Stimulated activated CD4-positive, alpha-beta T cell treated with anti-CD3 and anti-CD28 coated beads, TNF-alpha, amount 100 ng/mL, for 1 hour (primary cell): Measurements from ENCODE around the gene DYNLT2.

ENCODE experiments used
- DNase-seq, 3 donors: peaks; one replicate each; pipeline ENCODE4 v3.0.0-alpha.2; 2020; ENCODE audit warnings: low read depth in 3 of 3, low spot score in 1 of 3

DYNLT2 gene, protein sequence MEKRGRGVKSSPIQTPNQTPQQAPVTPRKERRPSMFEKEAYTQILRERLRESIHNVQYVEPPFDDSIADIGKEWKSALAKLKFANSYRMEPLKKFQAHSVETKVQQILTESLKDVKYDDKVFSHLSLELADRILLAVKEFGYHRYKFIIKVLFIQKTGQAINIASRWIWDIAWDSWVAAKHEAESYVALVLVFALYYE

DNA sequence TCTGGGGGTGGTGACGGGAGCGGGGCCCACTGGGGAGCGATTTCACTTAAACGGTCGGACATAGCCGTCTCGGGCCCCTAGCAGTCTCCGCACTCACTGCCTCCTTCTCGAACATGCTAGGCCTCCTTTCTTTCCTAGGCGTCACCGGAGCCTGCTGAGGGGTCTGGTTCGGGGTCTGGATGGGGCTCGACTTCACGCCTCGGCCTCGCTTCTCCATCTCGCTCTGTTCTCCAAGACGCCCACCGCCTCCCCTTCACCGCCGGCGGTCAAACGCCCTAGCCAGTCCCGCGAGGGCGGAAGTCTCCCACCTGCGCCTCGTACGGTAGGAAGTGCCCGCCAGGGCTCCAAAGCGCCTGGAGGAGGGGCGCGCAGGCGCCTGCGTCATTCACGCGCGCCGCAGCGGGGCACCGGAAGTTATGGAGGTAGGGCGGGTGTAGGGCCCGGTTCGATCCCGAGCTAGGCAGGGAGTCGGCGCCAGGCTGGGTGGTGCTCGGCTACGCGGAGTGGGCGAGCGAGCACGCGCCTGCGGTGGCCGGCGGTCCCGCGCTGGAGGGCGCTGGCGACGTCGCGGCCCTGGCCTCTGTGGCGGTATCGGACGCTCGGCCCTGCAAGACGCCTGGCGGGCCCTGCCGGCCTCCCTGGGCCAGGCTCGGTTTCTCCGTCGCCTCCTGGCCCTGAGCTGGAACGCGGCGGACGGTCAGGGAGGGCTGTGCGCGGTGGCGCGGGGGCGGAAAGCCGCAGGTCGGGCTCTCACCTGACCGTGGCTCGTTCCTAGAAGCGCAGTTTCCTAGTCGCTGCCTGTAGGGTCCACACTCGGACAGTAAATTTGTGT, at the start of gene DYNLT2, which contains the start of gene ERMARD:
Gene DYNLT2, minus strand, starts transcription at position 331 of the 832 bp plus-strand sequence. Its CDS starts 114 bp downstream, at position 217.
Gene ERMARD, plus strand, starts transcription at position 381 of the 832 bp plus-strand sequence. Its CDS starts 36 bp downstream, at position 417.
- peak; percentile 67 to 91 (median 87) for DNase-seq

DNA sequence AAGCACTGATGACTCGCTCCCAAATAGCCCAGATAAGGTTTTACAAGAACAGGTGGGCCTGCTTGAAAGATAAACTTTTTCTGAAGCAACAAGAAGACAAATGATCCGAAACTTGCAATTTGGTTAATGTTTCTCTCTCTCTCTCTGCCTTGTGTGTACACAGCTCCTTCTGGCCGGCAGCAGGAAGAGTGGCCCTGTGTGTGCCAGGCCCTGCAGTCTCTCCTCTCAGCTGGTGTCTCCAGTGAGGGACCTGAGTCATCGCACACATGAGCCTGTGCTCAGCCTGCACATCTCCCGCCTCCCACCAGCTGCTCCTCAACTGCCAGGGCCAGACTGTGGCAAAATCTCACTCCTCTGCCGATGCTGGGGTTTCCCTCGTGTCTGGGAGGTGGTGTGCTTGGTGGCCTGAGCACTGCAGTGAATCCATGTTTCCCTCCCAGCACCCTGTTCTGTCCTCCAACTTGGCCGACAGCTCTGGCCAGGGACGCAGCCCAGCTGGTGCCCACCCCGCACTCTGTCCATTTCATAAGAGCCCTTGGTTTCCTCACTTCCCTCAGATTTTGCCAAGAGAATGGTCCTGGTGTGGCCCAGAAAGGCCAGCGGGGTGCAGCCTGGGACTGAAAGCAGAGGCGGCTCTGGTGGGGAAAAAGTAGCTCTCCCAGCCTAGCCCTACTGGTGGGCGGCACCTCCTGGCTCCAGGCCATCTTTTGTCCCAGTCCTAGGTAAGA, 49.5 kb upstream of the DYNLT2 start:
- no peak for DNase-seq

DNA sequence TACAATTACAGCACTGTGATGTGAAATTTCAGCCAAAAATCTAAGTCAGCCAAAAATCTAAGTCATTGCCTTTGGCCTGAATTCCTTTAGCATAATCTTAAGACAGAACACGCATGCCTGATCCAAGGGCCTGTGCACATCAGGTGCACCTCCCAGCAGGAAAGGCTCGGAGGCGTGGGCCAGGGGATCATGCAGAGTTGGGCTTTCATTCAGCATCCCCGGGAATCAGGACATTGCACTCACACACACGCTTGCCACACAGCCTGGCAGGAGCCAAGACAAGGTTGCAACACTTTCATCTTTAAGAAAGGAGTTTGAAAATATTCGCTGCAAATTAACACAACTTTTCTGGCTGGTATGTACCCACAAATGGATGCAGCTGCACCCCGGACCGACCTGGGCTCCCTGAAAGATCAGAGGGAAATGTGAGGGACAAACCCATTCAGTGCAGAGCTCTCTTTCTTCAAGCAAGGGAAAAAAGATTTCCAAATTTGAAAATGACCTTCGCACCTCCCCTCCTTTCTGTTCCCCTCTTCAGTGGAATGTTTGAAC, 48.8 kb upstream of the DYNLT2 start:
- DNase-seq, result no peak

DNA sequence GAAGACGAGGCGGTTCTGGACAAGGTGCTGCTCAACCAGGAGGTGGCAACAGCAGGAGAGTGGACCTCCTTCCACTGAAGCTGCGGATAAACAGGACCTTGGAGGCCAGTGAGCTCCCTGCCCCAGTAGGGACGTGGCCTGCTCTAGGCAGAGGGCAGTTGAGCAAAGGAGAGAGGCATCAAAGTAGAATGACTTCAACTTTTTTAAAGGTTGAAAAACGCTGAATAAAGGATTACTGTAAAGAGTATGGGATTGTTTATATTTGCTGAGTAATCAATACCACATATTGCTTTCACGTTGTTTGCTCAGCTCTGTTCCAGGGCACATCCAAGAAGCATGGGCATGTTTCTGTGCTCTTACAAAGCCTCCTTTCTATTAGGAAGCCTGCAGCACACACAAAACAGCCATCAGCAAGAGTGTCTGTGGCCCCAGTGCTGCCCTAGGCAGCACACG, 48.1 kb upstream of the DYNLT2 start:
- DNase-seq, result no peak

DNA sequence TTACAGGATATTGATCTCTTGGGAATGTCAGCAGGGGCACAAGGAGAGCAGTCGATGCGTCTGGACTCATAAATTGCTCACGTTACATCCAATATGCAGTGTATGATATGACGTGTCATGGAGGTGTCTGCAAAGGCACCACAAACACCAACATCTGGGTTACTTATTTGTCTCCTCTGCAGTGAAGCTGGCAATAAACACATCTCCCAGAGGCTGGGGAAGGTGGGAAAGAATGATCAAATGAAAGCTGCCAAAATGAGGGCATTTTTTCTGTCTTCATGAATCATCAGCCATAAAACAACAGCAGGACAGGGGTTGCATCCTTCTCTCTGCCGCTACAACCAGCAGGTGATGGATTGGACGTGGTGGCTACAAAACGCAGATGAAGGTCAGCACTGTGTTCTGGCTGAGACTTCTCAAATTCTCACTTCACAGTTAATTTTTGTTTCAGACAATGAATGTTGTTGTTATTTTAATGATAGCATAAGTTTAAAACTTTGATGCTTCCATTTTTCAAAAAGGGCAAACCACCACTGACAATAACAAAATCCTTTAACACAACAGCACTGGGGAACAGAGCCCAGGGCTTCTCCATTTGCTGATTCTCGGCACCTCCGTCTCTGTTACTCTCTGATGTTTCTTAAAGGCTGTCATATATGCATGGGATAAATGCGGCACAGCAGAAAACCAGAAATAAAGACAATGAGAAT, 47.5 kb upstream of the DYNLT2 start:
- DNase-seq, result no peak

DNA sequence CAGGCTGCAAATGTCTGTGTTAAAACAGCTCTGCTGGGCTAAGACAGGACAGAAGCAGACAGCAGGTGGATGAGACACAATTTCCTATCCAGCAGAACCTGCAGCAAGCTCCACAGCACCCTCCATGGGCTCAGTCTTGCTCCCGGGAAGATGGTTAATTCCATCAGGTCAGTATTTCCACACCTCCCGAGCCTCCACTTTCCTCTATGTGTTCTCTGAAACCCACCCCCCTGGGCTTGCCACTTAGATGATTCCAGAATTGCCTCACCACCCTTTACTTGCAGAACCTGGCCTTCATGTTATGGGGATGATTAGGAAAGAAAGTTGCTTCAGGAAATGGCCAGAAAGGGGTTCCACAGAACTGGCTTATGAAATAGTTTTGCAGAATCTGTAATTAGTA, 43.8 kb upstream of the DYNLT2 start:
- no peak for DNase-seq

DNA sequence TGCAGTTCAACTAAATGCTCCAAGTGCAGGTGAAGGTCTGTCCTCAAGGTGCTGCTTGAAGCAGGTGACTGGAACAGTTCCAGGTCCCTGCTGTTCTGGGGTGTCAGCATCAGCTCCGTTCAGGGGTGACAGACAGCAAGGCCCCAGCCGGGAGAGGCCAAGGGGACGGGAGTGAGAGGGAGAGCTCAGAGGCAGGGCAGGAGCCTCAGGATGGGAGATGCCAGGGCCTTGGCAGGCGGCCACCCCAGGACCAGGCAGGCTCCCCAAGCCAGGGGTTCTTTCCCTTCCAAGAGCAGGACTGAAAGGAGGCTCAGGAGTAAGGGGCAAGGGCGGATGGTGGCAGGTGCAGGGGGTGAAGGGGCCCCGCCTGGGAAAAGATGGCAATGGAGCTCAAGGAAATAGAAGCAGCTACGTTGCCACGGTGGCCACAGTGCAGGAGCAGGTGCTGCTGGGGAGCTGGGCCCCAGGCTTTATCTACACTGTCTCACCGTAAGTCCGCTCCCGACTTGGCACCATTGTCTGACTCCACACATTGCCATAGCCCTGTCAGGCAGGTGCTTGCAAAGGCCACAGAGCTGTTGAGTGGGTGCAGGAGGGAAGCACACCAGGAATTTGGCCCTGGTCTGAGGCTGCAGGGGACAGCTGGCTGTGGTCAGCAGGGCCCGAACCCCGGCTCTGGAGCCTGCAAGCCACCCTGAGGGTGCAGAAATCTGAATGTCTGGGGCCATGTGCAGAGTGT, 43.1 kb upstream of the DYNLT2 start:
- no peak for DNase-seq

DNA sequence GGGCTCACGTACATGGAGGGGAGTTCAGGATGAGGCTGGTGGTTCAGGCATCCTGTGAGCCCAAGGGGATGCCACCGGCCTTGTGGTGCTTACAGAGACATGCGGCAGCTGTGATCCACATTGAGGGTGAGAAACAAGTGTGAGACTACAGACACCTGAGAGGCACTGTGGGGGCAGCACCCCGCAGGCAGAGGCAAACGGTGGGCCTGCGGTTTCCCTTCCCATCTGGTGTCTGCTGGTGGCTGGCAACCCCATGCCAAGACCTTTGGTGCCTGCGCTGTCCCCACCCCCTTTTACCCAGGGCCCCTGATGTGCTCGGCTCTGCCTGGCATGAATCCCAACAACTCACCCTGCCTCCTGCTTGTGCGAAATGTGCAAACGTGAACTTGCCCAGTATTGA, 42.0 kb upstream of the DYNLT2 start:
- no peak for DNase-seq

DNA sequence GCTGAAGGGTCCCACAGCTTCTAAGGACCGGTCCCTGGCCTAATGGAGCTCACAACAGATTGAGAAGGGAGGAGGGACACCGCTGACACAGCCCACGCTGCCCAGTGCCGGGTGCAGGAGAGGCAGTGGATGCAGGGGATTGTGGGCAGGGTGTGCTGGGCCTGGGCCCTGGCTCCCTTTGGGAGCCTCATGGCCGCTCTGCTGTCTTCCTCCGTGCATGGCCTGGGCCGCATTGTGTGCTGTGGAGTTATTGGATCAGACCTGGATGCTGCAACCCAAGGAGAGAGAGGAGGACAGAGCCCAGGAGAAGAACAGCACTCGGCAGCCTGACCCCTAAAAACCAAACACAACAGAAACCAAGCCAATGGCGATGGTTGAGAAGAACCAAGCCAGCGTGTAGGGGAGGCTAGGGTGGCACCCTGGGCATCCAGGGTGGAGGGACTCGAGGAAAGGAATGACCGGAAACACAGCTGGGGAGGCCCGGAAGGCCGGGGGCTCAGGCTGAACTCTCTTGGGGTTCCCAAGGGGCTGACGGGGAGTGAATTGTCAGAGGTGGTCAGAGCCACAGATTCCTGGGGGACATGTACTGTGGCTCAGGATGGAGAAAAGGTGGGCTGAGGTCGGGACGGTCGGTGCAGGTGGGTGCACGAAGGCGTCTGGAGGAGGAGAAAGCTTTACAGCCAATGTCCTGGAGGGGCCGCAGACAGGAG, 41.1 kb upstream of the DYNLT2 start:
- no peak for DNase-seq

DNA sequence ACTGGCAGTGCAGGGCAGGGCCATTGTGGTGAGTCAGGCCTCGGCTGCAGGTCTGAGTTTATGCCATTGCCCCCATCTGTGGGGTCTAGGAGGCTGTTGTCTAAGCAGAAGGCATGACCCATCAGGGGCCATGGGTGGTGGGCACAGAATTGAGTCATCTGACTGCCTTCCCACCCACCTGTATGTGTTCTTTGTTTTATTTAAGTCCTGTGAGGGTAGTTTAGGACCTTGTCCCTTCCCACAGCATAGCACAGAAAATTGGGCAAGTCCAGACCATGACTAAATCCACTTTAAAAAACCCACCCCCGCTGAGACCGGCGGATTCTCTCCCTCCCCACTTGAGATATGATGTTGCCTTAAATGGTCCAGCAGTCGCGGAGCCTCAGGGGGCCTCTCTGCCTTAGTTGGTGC, 40.4 kb upstream of the DYNLT2 start:
- no peak for DNase-seq

DNA sequence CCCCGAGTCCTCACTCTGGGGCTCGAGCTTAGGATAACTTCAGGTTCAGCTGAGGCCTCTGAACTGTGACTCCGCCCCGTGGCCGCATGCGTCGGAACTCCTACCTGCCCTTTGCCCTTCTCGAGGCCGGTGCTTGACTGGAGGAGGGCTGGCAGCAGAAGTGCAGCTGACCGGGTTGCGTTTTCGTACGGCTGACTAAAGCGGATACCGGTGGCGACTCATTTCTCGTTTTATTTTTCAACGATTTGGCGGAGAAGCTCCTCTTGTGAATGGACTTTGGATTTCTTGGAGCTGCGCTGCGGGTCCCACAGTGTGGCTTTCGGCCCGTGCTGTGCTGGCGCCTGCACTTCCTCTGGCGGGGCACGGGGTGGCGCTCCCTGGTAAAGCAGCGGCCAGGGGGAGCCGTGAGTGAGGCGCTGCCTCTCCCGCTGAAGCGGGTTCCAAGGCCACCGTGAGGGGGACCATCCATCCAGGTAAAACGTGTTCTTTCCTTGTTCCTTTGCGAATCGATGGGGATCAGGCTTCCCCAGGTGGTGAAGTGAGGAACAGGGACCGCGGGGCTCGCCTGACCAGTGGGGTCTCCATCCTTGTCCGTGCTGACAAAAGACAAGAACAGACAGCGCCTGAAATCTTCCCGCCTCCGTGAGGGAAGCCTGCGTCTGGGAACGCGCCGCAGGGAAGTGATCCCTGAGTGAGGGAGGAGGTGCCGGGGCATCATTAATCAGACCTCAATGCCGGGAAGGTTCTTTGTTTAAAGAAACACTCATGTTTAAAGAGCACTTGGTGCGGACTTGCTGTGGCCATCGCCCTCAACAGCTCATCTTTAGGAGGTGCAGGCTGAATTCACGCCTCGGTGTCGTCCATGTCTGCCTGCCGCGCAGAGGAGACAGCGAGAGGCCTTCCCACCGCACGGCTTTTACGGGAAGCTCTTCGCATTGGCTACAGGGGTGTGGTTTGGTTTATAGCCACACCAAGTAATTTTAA, 38.9 kb upstream of the DYNLT2 start:
- peak; percentile 35 to 64 (median 39) for DNase-seq

DNA sequence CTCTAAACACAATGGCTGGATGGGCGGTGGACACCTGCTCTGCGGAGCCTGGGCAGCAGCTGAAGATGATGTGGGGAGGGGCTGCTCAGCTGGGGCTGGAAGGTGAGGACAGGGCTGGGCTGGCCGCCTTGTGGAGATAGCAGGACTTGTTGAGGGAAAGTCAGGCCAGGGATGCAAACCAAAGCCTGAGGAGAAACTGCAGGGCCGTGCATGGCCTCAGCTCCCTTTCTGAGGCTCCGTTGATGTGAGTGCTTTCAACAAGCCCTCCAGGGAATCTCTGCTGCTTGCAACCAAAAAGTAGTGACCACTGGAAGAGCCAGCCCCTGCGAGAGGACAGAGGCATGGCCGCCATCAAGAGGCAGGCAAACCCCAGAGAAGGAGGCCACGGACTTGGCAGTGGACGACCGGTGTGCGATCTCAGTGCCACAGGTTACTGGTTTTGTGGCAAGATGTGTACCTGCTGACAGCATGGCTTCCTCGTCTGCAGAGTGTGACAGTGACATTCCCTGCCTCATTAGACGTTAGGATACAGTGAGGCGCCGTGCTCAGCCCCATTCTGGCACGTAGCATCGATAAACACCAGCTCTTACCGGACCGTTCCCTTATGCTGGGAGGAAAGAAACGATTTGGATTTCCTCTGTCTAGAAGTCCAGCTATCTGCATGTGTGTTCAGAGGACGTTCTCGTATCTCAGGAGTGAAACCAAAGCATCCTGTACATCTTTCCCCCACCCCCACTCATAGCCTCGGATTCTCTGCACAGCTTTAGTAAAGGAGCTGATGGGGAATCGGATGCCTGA, 38.0 kb upstream of the DYNLT2 start:
- no peak for DNase-seq

DNA sequence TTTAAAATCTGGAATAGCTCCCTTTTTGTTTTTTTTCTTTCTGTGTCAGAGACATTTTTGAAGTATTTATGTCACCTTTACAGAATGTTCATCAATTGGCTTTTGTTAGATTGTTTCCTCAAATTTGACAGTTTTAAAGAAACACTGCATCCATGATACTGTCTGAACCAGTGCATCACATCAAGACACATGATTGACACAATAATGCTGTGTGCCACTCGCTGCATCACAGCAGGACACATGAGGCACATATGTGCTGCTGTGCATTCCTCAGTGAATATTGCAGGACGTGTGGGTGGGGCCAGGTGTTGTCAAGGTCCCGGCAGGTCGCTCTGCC, 37.4 kb upstream of the DYNLT2 start:
- DNase-seq, result no peak

DNA sequence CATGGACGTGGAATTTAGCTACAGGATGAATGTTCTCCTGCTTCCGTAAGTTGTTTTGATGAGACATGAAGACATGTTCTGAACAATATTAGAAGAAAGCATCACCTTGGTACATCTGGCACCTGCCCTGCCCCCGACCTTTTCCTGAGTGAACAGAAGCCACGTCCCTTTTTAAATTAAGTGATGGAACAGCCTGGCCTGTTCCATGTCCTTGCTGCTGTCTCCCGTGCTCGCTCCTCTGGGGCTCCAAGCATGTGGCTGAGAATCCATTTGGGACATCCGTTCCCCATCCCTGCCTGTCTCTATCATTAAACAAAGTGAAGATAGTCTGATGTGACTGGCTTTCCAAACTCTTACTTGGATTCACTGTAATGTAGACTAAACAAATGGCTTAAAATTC, 36.4 kb upstream of the DYNLT2 start:
- DNase-seq, result no peak

DNA sequence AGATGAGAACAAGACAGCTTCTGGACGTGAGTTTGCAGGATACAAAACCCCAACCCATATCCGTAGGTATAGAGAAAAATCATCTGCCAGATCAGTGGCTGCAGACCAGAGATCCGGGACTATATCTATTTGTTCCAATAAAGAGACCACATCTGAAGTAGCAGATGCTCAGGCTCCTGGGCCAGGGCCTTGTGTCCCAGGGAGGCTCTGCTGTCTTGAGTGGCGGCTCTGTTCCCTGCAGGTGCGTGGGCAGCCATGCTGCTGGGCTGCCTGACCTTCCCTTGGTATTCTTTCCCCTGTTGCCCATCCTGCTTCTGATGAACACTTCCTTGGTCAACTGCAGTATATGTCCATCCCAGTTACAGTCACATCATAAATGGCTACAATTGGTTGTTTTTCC, 35.0 kb upstream of the DYNLT2 start:
- DNase-seq, result no peak

DNA sequence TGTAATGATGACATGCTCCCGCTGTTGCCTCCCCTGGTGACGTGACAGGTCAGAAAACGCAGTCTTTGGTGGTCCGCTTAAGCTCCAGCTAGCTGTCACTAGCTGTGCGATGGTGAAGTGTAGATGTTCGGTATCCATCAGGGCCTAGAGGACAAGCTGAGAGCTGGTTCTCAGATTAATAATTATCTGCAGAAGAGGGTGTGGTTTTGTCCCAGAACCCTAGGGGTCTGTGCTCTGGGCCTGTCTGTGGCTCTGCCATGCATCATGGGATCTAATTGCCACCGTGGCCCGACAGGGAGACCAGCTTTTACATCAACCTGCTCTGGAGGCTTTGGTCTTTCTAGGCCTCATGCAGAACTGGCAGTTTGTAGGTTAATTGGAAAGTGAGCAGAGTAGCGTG, 34.2 kb upstream of the DYNLT2 start:
- DNase-seq, result no peak

DNA sequence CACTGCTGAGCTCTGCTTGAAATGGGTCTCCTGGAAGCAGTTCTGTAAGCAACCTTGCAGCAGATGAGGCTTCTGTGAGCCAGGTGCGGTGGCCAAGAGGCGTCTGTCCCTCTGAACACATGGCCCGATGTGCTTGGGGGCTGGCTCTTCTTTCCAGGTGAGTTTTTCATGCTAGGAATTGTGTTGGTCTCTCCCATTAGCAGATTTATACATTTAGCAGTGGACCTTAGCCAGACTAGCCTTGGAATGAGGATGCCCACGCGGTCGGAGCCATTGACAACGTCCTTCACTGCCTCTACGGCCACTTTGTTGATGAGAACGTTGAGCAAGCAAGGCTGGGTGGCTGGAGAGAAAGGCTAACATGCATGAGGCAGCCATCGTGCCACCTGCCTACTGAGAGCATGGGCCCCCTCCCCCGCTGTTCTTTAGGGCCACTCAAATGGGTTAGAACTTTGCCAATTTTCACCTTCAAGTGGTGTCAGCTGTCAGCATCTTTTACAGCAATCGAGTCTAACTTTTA, 33.5 kb upstream of the DYNLT2 start:
- DNase-seq, result no peak
